Measurements from ENCODE around the gene ZFPM1.
A peak's percentile ranks its signal among the peaks of the same experiment; 100 is the strongest.

ZFPM1 gene

GRCh38 chr16:88566158-88566557 lies 113.1 kb downstream of the ZFPM1 start:
- no peak overlapping the region for H3K27ac ChIP-seq (ENCODE audit: low read depth, low read length)
- H3K27me3 ChIP-seq (ENCODE audit: low read length), result no peaks in the 10 kb centered on the region
- H3K9me2 ChIP-seq (replicated peaks; ENCODE audit: insufficient read depth, low read length), result no peaks in the 10 kb centered on the region
- peaks cover 14% of the 10 kb centered on the region for H3K79me2 ChIP-seq (ENCODE audit: insufficient read depth, low read length)
- TF ChIP-seq EZH2phosphoT487 (conservative IDR thresholded peaks at IDR 0.05; ENCODE audit: low read length), result no peak
- no peak overlapping the region for H2AFZ ChIP-seq (ENCODE audit: low read depth, low read length, severe bottlenecking)
- no peak overlapping the region for H3K4me3 ChIP-seq (ENCODE audit: insufficient read depth, low read length, poor library complexity, severe bottlenecking)
- no peaks in the 10 kb centered on the region for H3K9me3 ChIP-seq (ENCODE audit: insufficient read depth, low read length)
- no peak overlapping the region for H3K4me2 ChIP-seq (ENCODE audit: low read depth, low read length, poor library complexity, severe bottlenecking)
- no peak overlapping the region for H3K9ac ChIP-seq (ENCODE audit: low read length)
- H4K20me1 ChIP-seq (ENCODE audit: low read depth, low read length), result no peaks in the 10 kb centered on the region
- H3K36me3 ChIP-seq (ENCODE audit: low read length), result no peaks in the 10 kb centered on the region
- H3F3A ChIP-seq (ENCODE audit: insufficient read depth), result no peaks in the 10 kb centered on the region

DNA sequence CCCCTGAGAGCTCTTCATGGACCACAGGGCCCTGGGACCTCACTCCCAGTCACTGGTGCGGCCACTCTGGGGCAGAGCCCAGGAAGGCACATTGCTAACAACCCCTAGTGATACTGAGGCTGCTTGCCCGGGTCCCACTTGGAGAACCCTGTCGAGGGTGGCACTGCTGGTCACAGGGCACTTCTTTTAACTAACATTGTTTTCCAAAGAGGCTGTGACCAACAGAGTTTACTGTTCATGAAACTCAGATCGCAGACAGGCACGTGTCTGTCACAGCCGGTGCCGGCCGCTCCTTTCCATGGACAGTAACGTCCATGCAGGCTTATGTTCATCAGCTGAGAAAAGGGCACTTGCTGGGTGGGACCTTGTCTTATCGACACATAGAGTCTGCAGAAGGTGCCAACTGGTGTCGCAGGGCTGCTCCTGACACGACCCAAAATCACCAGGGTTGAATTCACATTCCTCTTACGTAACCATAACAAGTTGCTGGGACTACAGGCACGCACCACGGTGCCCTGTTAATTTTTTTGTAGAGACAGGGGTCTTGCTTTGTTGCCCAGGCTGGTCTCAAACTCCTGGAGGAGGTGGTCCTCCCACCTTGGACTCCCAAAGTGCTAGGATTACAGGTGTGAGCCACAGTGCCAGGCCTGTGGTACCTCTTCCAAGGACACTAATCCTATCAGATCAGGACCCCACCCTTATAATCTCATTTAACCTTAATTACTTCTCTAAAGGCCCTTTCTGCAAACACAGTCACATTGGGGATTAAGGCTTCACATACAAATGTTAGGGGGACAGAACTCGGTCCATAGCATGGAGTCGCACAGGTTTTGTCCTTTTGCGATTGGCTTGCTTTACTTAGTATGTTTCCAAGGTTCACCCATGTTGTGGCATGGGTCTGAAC lies 115.9 kb downstream of the ZFPM1 start:
- peak overlapping the region; percentile 67 for H3K4me3 ChIP-seq (ENCODE audit: insufficient read depth, low read length, poor library complexity, severe bottlenecking)
- H3K9ac ChIP-seq (ENCODE audit: low read length), result peak overlapping the region; percentile 91
- H3K27ac ChIP-seq (ENCODE audit: low read depth, low read length), result no peak overlapping the region
- no peaks in the 10 kb centered on the region for H3K9me3 ChIP-seq (ENCODE audit: insufficient read depth, low read length)
- H3F3A ChIP-seq (ENCODE audit: insufficient read depth), result no peaks in the 10 kb centered on the region; the same call in 1 of the 2 replicates
- no peaks in the 10 kb centered on the region for H3K9me2 ChIP-seq (replicated peaks; ENCODE audit: insufficient read depth, low read length)
- peak overlapping the region; percentile 71 for H2AFZ ChIP-seq (ENCODE audit: low read depth, low read length, severe bottlenecking)
- H3K36me3 ChIP-seq (ENCODE audit: low read length), result no peaks in the 10 kb centered on the region
- H3K4me2 ChIP-seq (ENCODE audit: low read depth, low read length, poor library complexity, severe bottlenecking), result peak overlapping the region; percentile 72
- H3K27me3 ChIP-seq (ENCODE audit: low read length), result no peaks in the 10 kb centered on the region
- peaks cover 42% of the 10 kb centered on the region for H3K79me2 ChIP-seq (ENCODE audit: insufficient read depth, low read length)
- TF ChIP-seq, protein P1, sequence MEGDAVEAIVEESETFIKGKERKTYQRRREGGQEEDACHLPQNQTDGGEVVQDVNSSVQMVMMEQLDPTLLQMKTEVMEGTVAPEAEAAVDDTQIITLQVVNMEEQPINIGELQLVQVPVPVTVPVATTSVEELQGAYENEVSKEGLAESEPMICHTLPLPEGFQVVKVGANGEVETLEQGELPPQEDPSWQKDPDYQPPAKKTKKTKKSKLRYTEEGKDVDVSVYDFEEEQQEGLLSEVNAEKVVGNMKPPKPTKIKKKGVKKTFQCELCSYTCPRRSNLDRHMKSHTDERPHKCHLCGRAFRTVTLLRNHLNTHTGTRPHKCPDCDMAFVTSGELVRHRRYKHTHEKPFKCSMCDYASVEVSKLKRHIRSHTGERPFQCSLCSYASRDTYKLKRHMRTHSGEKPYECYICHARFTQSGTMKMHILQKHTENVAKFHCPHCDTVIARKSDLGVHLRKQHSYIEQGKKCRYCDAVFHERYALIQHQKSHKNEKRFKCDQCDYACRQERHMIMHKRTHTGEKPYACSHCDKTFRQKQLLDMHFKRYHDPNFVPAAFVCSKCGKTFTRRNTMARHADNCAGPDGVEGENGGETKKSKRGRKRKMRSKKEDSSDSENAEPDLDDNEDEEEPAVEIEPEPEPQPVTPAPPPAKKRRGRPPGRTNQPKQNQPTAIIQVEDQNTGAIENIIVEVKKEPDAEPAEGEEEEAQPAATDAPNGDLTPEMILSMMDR (IDR thresholded peaks at IDR 0.05; ENCODE audit: insufficient read depth, low read length, poor library complexity, severe bottlenecking), result no peak
- TF ChIP-seq EZH2phosphoT487 (conservative IDR thresholded peaks at IDR 0.05; ENCODE audit: low read length), result no peak
- no peaks in the 10 kb centered on the region for H4K20me1 ChIP-seq (ENCODE audit: low read depth, low read length)

DNA sequence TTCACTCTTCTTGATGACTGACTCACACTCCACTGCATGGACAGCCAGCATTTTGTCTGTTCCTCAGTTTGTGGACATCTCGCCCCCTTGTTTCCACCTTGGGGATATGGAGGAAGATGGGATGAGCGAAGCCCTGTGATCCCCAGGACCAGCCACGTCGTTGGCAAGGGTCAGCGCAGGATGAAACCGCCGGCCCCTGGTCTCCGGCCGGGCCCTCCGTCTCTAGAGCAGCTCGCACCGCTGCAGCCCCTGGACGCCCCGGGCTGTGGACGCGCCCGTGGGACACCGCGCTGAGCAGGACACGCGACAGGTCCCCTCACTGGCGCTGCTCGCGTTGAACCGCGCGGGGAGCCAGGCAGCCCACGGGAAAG lies 116.5 kb downstream of the ZFPM1 start:
- H3K27ac ChIP-seq (ENCODE audit: low read depth, low read length), result no peak overlapping the region
- H3K79me2 ChIP-seq (ENCODE audit: insufficient read depth, low read length), result peaks cover 48% of the 10 kb centered on the region
- H3K9me2 ChIP-seq (replicated peaks; ENCODE audit: insufficient read depth, low read length), result no peaks in the 10 kb centered on the region
- peak overlapping the region; percentile 91 for H3K9ac ChIP-seq (ENCODE audit: low read length)
- no peaks in the 10 kb centered on the region; the same call in 1 of the 2 replicates for H3F3A ChIP-seq (ENCODE audit: insufficient read depth)
- TF ChIP-seq EZH2phosphoT487 (conservative IDR thresholded peaks at IDR 0.05; ENCODE audit: low read length), result no peak
- H4K20me1 ChIP-seq (ENCODE audit: low read depth, low read length), result no peaks in the 10 kb centered on the region
- H3K4me2 ChIP-seq (ENCODE audit: low read depth, low read length, poor library complexity, severe bottlenecking), result peak overlapping the region; percentile 72
- no peaks in the 10 kb centered on the region for H3K27me3 ChIP-seq (ENCODE audit: low read length)
- no peaks in the 10 kb centered on the region for H3K9me3 ChIP-seq (ENCODE audit: insufficient read depth, low read length)
- peak overlapping the region; percentile 67 for H3K4me3 ChIP-seq (ENCODE audit: insufficient read depth, low read length, poor library complexity, severe bottlenecking)
- no peaks in the 10 kb centered on the region for H3K36me3 ChIP-seq (ENCODE audit: low read length)
- peak overlapping the region; percentile 71 for H2AFZ ChIP-seq (ENCODE audit: low read depth, low read length, severe bottlenecking)

DNA sequence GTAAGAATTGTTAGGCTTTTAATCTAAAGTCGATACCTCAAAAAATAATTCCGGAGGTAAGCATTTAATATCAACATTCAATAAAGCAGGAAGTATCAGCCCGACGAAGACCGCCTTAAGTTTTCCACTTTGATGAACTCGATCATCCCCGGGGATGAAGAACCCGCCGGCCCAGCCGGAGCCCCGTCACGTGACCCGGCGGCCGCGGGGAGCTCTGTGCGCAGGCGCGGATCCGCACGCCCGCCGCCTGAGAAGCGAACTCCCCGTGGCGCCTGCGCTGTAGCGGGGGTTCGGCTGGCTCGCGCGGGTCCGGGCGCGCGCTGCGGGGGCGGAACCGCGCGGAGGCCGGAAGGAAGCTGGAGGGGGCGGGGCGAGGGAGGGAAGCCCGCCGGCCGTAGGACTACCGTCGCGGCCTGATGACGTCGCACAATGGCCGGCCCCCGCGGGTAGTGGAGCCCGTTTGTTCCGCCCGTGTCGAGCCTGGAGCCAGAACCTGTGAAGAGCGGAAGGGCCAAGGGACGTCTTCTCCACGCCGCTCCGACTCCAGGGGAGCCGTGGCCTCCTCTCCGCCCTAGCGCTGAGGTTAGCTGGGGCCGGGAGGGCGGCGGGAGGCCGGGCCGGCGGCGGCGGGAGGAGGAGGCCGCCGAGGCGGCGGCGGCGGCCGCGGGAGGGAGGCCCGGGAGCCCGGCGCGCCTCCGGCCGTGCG lies 117.1 kb downstream of the ZFPM1 start, which contains the start of gene ZC3H18:
Gene ZC3H18, plus strand, starts transcription at position 419 of the 706 bp plus-strand sequence. CDS start 6,721 bp downstream, outside the sequence.
- H3K79me2 ChIP-seq (ENCODE audit: insufficient read depth, low read length), result peaks cover 52% of the 10 kb centered on the region
- H3K9me2 ChIP-seq (replicated peaks; ENCODE audit: insufficient read depth, low read length), result no peaks in the 10 kb centered on the region
- peak within 1 kb of the TSS; percentile 78 for H3K4me2 ChIP-seq (ENCODE audit: low read depth, low read length, poor library complexity, severe bottlenecking)
- H3K27me3 ChIP-seq (ENCODE audit: low read length), result no peaks in the 10 kb centered on the region
- H2AFZ ChIP-seq (ENCODE audit: low read depth, low read length, severe bottlenecking), result peak within 1 kb of the TSS; percentile 71
- TF ChIP-seq, protein P1 (IDR thresholded peaks at IDR 0.05; ENCODE audit: insufficient read depth, low read length, poor library complexity, severe bottlenecking), result no peak
- TF ChIP-seq EZH2phosphoT487 (conservative IDR thresholded peaks at IDR 0.05; ENCODE audit: low read length), result no peak
- no peaks in the 10 kb centered on the region for H3K9me3 ChIP-seq (ENCODE audit: insufficient read depth, low read length)
- peak within 1 kb of the TSS; percentile 91 for H3K9ac ChIP-seq (ENCODE audit: low read length)
- H4K20me1 ChIP-seq (ENCODE audit: low read depth, low read length), result no peaks in the 10 kb centered on the region
- H3K36me3 ChIP-seq (ENCODE audit: low read length), result no peaks in the 10 kb centered on the region
- H3K4me3 ChIP-seq (ENCODE audit: insufficient read depth, low read length, poor library complexity, severe bottlenecking), result peak within 1 kb of the TSS; percentile 90
- H3F3A ChIP-seq (ENCODE audit: insufficient read depth), result no peaks in the 10 kb centered on the region; the same call in 1 of the 2 replicates
- H3K27ac ChIP-seq (ENCODE audit: low read depth, low read length), result no peak within 1 kb of the TSS

Data from SU-DHL-6 (cell line).